BJ (cell line): Measurements from ENCODE around the gene MZF1. TPM values are rescaled to one million over a fixed set of nuclear protein-coding genes. Genes with fewer than 3 reads are reported as not detected.
A peak's percentile ranks its signal among the peaks of the same experiment; 100 is the strongest.

ENCODE experiments used
- CTCF ChIA-PET: fragments of 350-600 bp; formaldehyde crosslinking; extraction: SDS; loops from one replicate; lab custom pipeline; 2021; ENCODE audit warnings: antibody characterized with exemption, inconsistent platforms; lab: Yijun Ruan, JAX
- POLR2A ChIA-PET: fragments of 300-600 bp; sonication (Branson Sonifier 250); formaldehyde crosslinking; extraction: SDS; loops from one replicate; lab custom pipeline; 2021; ENCODE audit warnings: antibody characterized with exemption; lab: Charles Lee
- DNase-seq: peaks from one replicate; pipeline ENCODE4 v3.0.0-alpha.2; 2011; ENCODE audit warnings: low read depth
- H3K27me3 ChIP-seq: 2 replicates; pipeline ENCODE4 v1.6.0; 2011; ENCODE audit warnings: low read length; ENCODE audit not compliant: control insufficient read depth, insufficient read depth
- H3K36me3 ChIP-seq: 2 replicates; pipeline ENCODE4 v1.5.1; 2011; ENCODE audit warnings: low read length; ENCODE audit not compliant: control insufficient read depth, insufficient read depth
- H3K4me3 ChIP-seq: 2 replicates; pipeline ENCODE4 v1.5.1; 2011; ENCODE audit warnings: low read depth, mild to moderate bottlenecking, control low read depth, low read length
- CTCF ChIP-seq: IDR thresholded peaks from 2 replicates; pipeline ENCODE4 v1.5.1; 2011; ENCODE audit warnings: low read depth, mild to moderate bottlenecking, control low read depth, inconsistent platforms, low read length, moderate library complexity; ENCODE audit not compliant: insufficient read depth
- polyA plus RNA-seq: library from polyadenylated mRNA; depleted of rRNA; stranded (reverse); fragments of >200 nt; gene quantifications from 2 replicates; pipeline ENCODE4 v1.2.3, GENCODE V29; 2011

Gene MZF1
- polyA plus RNA-seq, 1 experiment = 12.5 TPM

- TF ChIP-seq CTCF = no peak
- DNase-seq = no peak
- H3K27me3 ChIP-seq = no peaks in the 10 kb centered on the region
- peaks cover 18% of the 10 kb centered on the region for H3K36me3 ChIP-seq
- peak overlapping the region; percentile 84 for H3K4me3 ChIP-seq
- ChIA-PET POLR2A (no interaction called here), CTCF (interaction anchor here (0.5 to 1.4 kb wide), 3 partner anchors 22 to 38 kb away, joined by 3 to 4 read pairs (median 4); partner anchors contain the start of gene ZBTB45)
These were observed 16.4 kb downstream of the MZF1 start for GRCh38 chr19:58556622-58557220.

GRCh38 chr19:58555920-58556621 is 17.1 kb downstream of the MZF1 start:
- Histone ChIP-seq H3K36me3 (peaks cover 24% of the 10 kb centered on the region), H3K4me3 (no peak overlapping the region), H3K27me3 (no peaks in the 10 kb centered on the region)
- ChIA-PET CTCF (interaction anchor here (7.3 kb wide), 1 partner anchor 37 kb away, joined by 43 read pairs; the partner anchor contains the start of gene ZBTB45), POLR2A (no interaction called here)
- DNase-seq = no peak
- TF ChIP-seq CTCF = no peak

GRCh38 chr19:58555369-58555885 is 17.7 kb downstream of the MZF1 start:
- CTCF ChIA-PET = interaction anchor here (0.9 to 7.3 kb wide), 3 partner anchors 21 to 37 kb away, joined by 4 to 43 read pairs (median 7); partner anchors contain the start of gene ZBTB45
- Histone ChIP-seq H3K4me3 (peak overlapping the region; percentile 71), H3K27me3 (no peaks in the 10 kb centered on the region), H3K36me3 (peaks cover 30% of the 10 kb centered on the region)
- no peak for TF ChIP-seq CTCF
- POLR2A ChIA-PET = interaction anchor here (0.9 to 2.2 kb wide), 2 partner anchors 10 to 12 kb away, joined by 3 to 10 read pairs; partner anchors contain the start of gene TRIM28
- DNase-seq = no peak

GRCh38 chr19:58554494-58555368 is 18.4 kb downstream of the MZF1 start, which contains the start of gene CHMP2A:
Gene CHMP2A, minus strand, starts transcription at chr19:58555105. Its CDS starts 893 bp downstream, at chr19:58554212.
- peak within 1 kb of the TSS; percentile 71 for H3K4me3 ChIP-seq
- no peak for TF ChIP-seq CTCF
- POLR2A ChIA-PET = interaction anchor here (0.6 to 2.2 kb wide), 3 partner anchors 9 to 12 kb away, joined by 3 to 10 read pairs (median 7); partner anchors contain the start of gene TRIM28
- CTCF ChIA-PET = interaction anchor here (0.9 to 7.3 kb wide), 3 partner anchors 22 to 36 kb away, joined by 4 to 43 read pairs (median 7); partner anchors contain the start of gene ZBTB45
- no peaks in the 10 kb centered on the region for H3K27me3 ChIP-seq
- H3K36me3 ChIP-seq = peaks cover 37% of the 10 kb centered on the region
- DNase-seq = peak; percentile 72
